EH (cell line): ENCODE data around the gene AHSA1.
A peak's percentile ranks its signal among the peaks of the same experiment; 100 is the strongest.

Experiments
- DNase-seq: peaks from one replicate; pipeline ENCODE4 v3.0.0-alpha.2; 2015; ENCODE audit warnings: low read depth

Gene AHSA1

GRCh38 chr14:77473921-77474320 is 16.0 kb downstream of the AHSA1 start:
- DNase-seq = no peak

GRCh38 chr14:77474479-77475177 is 16.7 kb downstream of the AHSA1 start:
- DNase-seq = no peak

- no peak for DNase-seq
These were observed 17.7 kb downstream of the AHSA1 start for GRCh38 chr14:77475432-77476115.

- DNase-seq = no peak
These were observed 20.1 kb downstream of the AHSA1 start for GRCh38 chr14:77478029-77478428.

GRCh38 chr14:77478796-77479195 is 20.9 kb downstream of the AHSA1 start:
- no peak for DNase-seq

GRCh38 chr14:77482422-77482821 is 24.5 kb downstream of the AHSA1 start:
- DNase-seq = no peak

- DNase-seq = peak; percentile 22
These were observed 27.4 kb downstream of the AHSA1 start for GRCh38 chr14:77485256-77485655.

GRCh38 chr14:77485901-77486678 is 28.2 kb downstream of the AHSA1 start:
- peak; percentile 75 for DNase-seq

GRCh38 chr14:77488558-77488957 is 30.7 kb downstream of the AHSA1 start:
- DNase-seq = no peak

GRCh38 chr14:77489041-77489440 is 31.1 kb downstream of the AHSA1 start:
- no peak for DNase-seq

GRCh38 chr14:77490347-77490986 is 32.6 kb downstream of the AHSA1 start:
- DNase-seq = no peak

GRCh38 chr14:77491056-77491455 is 33.2 kb downstream of the AHSA1 start:
- DNase-seq = no peak

- no peak for DNase-seq
These were observed 37.4 kb downstream of the AHSA1 start for GRCh38 chr14:77495334-77495733.

GRCh38 chr14:77498120-77498979 is 40.5 kb downstream of the AHSA1 start, which contains the start of gene ISM2:
TSS of gene ISM2 (minus strand) at chr14:77498816. CDS start at chr14:77498793, 23 bp downstream.
- peak; percentile 53 for DNase-seq

- DNase-seq = peak; percentile 11
These were observed 41.2 kb downstream of the AHSA1 start for GRCh38 chr14:77498984-77499527.

GRCh38 chr14:77502109-77502782 is 44.4 kb downstream of the AHSA1 start:
- no peak for DNase-seq

- DNase-seq = no peak
These were observed 45.2 kb downstream of the AHSA1 start for GRCh38 chr14:77503138-77503537.

GRCh38 chr14:77505031-77505430 is 47.1 kb downstream of the AHSA1 start:
- no peak for DNase-seq

- DNase-seq = no peak
These were observed 49.9 kb downstream of the AHSA1 start for GRCh38 chr14:77507762-77508161.

- DNase-seq = peak; percentile 53
These were observed 50.4 kb downstream of the AHSA1 start for GRCh38 chr14:77508249-77508648.
